GM21515 (cell line): ENCODE data around the gene IPMK.
"Not testable (repeated sequence)": the region's sequence is repeated elsewhere in the genome, so short reads cannot be mapped to it uniquely, and the experiment has no call there.

Experiments
- ATAC-seq: cut with Tn5 transposase; IDR thresholded peaks from one replicate; pipeline ENCODE4 v1.9.1; 2021; ENCODE audit not compliant: unreplicated experiment

Gene IPMK

DNA sequence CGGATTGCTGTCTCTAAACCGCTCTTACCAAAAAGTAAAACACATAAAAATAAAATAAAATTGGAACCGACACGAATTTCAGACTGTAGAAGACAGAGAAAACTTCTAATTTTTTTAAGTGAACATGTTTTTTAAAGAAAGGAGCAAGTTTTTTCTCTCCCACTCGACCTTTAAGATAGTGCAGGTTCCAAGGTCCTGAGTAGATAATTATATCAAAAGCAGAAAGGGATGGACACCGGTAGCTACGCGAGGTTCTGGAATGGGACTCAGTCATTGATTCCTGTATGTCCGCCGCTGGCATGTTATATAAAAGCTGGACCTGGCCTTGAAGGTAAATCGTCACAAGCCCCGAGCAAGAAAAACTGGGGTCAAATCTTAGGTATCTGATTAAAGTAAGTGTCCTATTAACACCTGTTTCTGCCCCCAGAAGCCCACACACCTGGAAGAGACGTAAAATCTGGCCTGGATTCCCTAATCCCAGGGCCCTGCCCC is 806 bp upstream of the IPMK start:
- ATAC-seq = peak; percentile 1

DNA sequence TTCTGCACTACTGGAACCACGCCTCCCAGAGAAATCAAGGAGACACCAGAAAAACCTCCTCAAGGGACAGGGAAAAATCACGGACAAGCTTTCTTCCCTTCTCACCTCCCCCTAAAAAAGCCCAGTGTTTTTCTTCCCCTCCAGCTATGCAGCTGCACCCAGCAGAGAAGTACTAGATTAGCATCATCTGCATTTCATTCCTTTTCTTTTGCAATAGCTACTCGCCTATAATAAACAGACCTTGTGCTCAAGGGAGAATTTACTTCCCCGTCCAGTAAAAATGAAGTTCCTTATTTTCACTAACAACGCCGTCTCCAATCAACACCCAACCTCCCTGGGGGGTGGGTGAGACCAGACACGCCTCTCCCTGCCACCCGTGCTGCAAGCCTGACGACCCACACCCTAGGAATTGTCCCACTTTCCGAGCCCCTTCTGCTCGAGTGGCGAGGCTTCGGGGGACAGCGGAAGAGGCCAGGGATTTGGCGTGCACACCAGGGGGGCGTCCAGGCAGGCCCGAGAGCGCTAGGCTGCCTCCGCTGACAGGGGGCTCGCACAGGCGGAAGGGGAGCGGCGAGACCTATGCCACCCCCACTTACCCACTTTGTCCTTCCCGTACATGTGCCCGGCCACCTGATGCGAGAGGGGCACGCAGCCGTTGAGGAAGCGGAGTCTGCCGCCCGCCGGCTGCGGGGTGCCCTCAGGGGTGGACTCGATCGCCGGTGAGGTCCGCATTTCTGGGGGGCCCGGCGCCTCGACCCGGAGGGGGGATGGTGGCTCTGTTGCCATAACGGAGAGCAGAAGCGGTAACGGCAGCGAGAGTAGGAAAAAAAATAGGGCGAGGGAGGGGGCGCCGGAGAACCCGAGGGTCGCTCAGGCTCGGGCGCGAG is 625 bp downstream of the IPMK start:
- ATAC-seq = peak; percentile 2

DNA sequence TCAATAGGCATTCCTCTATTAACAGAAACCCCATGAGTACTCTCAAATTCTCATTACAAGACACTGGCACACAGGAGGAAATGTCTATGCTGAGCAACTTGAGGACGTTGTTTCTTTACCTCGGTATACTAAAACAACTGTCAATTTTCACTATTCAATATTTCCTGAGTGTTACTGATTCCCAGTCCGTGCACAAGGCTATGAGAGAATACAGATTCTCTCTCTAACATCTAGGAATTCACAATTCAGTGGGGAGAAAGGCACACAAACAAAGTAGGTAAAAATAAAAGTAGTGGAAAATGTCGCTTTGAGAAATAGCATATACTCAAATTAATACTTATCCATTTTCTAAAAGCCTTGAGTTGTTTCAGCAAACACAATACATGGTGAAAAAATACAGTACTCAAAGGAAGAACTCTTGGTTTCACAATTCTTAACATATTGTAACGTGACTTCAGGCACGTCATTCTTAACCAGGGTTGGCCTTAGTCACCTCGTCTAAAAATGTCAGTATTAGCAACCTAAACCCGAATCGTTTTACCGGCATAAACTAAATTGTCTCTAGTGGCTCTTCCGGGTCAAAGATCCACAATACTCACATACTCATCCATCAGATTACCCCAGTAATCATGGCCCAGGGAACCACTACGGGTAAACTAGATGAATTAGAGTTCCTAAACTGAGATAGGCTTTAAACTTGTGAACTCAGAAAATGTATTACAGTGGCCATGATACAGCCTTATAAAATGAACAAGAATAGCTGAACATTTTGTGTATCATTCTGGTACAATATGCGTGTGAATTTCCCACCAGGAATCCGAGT is 1.5 kb downstream of the IPMK start:
- ATAC-seq = no peak

DNA sequence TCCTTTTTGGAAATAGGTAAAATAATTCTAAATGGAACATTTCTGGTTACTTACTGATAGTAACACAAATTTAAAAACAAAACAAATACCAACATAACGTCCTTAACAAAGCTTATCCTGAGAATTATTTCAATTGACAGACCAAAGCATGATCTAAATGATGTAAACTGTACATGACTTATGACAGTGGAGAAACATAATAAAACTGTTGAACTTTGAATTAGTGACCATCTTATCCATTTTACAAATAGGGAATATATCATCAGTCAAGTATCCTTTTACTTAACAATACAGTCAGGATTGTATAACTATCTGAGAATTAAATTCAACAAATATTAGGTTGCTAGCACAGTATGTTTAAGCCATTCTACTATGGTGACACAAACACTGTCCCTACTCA is 2.4 kb downstream of the IPMK start:
- no peak for ATAC-seq

DNA sequence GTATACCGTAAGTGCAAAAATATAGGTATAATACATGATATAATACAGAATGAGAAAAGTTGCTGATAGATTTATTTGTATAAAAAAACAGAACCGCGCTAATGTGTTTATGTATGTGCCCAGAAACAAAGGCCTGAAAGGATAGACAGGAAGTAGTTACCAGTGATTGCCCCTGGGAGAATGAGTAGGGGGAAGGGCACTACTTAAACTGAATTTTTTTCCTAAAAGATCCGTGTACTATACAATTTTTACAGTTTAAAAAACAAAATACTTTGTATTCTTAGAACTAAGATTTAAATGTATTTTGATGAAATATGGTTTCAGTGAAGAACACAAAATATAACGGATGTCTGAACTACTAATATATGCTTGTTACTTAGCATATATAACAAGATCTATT is 2.9 kb downstream of the IPMK start:
- ATAC-seq = no peak

DNA sequence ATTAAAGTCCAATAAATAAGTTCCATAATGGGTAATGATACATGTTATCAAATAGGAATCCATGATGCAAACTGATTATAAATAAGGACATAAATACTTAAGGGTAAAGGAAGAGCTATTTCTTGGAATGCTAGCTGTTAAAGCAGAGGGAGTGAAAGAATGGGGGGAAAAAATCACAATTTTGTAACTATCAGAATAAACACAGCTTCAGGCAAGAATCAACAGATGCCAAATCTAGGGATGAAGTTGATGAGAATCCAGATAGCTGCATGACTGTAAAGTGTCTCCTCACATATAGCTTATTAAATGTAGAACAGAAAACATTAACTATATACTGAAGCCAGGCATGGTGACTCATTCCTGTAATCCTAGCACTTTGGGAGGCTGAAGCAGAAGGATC is 4.9 kb downstream of the IPMK start:
- ATAC-seq = no peak

DNA sequence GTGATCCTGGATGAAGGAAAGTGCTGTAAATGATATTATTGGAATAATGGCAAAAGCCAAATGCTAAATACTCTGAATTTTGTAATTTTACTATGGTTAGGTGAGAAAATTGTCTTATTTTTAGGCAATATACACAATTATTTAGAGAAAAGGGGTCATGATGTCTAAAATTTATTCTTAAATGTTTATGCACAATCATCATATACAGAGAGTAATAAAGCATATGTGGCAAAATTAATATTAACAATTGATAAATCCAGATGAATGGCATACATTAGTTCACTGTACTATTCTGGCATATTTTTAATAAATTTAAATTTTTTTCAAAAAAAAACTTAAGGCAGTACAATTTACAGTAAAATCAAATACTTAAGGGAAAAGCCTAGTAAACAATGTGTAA is 7.4 kb downstream of the IPMK start:
- ATAC-seq = no peak

DNA sequence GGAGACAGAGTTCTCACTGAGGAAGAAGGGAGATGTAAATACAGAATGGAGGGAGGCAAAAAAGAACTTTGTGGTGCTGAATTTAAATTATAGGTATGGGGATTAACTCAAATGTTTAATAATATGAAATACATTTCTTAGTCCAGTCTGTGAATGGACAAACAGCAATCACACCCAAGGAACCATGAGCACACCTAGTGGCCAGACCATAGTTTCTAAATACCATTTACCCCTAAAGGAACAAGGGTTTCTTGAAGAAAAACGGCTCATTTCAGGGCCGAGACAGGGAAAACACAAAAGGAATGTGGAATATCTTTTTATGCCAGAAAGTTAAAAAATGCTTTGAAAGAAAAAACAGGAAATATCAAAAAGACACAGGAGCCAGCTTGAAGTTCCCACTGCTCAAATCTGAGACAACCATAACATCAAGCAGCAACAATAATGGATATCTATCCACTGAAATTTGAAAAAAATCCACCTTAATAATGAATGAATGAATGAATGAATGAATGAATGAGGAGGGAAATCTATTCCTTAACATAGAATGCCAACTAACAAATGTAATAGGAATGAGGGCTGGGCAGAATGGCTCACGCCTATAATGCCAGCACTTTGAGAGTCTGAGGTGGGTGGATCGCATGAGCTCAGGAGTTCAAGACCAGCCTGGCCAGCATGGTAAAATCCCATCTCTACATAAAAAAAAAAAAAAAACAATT is 8.6 kb downstream of the IPMK start:
- no peak for ATAC-seq

DNA sequence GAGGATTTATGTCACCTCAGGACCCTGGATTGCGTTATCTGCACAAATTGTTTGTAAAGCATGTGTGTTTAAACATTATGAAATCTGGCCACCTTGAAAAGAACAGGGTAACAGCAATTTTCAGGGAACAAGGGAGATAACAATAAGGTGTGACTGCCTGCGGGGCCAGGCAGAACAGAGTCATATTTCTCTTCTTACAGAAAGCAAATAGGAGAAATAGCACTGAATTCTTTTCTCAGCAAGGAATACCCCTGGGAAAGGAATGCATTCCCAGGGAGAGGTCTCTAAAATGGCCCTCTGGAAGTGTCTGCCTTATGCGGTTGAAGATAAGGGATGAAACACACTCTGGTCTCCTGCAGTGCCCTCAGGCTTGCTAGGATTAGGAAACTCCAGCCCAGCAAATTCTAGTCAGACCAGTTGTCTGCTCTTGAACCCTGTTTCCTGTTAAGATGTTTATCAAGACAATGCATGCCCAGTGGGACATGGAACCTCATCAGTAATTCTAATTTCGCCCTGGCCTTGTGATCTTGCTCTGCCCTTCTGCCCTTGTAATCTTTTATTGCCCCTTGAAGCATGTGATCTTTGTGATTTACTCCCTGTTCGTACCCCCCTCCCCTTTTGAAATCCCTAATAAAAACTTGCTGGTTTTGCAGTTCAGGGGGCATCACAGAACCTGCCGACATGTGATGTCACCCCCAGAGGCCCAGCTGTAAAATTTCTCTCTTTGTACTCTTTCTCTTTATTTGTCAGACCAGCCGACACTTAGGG is 11.5 kb downstream of the IPMK start:
- ATAC-seq = not testable (repeated sequence)

DNA sequence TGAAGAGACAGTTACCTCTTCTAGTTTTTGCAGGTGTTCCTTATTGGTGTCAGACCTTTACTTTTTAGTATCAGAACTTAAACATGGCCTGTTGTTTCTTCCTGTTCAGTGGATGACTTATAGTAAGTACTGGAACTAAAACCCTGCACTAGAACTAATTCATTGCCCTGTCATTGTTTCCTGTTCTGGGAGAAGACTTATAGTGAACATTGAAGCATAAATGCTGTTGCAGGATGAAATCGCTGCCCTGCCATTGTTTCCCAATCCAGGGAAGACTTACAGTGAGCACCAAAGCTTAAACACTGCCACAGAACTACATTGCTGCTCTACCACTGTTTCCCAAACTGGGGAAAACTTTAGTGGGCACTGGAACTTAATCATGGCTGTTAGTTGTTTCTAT is 13.1 kb downstream of the IPMK start:
- no peak for ATAC-seq

DNA sequence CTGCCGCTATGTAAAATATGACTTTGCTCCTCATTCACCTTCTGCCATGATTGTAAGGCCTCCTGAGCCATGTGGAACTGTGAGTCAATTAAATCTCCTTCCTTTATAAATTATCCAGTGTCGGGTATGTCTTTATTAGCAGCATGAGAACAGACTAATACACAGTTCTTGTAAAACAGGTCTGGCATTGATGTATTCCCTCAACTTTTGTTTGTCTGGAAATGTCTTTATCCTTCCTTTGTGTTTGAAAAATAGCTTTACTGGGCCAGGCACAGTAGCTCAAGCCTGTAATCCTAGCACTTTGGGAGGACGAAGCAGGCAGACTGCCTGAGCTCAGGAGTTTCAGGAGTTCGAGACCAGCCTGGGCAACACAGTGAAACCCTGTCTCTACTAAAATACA is 14.5 kb downstream of the IPMK start:
- ATAC-seq = no peak

DNA sequence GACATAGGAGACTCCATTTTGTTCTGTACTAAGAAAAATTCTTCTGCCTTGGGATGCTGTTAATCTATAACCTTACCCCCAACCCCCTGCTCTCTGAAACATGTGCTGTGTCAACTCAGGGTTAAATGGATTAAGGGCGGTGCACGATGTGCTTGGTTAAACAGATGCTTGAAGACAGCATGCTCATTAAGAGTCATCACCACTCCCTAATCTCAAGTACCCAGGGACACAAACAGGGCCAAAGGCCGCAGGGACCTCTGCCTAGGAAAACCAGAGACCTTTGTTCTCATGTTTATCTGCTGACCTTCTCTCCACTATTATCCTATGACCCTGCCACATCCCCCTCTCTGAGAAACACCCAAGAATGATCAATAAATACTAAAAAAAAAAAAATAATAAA is 23.0 kb downstream of the IPMK start:
- ATAC-seq = not testable (repeated sequence)

DNA sequence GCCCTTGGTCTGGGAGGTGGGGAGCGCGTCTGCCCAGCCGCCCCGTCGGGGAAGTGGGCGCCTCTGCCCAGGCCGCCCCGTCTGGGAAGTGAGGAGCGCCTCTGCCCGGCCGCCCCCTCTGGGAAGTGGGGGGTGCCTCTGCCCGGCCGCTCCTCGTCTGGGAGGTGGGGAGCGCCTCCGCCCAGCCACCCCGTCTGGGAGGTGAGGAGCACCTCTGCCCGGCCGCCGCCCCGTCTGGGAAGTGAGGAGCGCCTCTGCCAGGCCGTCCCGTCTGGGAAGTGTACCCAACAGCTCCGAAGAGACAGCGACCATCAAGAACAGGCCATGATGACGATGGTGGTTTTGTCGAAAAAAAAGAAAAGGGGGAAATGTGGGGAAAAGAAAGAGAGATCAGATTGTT is 23.5 kb downstream of the IPMK start:
- ATAC-seq = not testable (repeated sequence)

DNA sequence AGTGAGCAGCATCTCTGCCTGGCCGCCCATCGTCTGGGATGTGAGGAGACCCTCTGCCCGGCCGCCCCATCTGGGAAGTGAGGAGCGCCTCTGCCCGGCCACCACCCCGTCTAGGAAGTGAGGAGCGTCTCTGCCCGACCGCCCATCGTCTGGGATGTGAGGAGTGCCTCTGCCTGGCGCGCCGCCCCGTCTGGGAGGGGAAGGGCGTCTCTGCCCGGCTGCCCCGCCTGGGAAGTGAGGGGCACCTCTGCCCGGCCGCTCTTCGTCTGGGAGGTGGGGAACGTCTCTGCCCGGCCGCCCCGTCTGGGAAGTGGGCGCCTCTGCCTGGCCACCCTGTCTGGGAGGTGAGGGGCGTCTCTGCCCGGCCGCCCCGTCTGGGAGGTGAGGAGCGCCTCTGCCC is 23.9 kb downstream of the IPMK start:
- not testable (repeated sequence) for ATAC-seq

DNA sequence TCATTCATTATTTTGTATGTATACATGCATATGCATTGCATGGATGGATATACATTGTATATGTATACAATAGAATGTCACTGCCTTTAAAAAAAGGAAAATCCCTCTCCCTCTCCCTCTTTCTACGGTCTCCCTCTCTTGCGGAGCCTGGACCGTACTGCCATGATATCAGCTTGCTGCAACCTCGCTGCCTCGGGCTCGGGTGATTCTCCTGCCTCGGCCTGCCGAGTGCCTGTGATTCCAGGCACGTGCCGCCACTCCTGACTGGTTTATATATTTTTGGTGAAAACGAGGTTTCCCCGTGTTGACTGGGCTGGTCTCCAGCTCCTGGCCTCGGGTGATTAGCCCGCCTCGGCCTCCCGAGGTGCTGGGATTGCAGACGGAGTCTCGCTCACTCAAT is 24.4 kb downstream of the IPMK start:
- no peak for ATAC-seq

DNA sequence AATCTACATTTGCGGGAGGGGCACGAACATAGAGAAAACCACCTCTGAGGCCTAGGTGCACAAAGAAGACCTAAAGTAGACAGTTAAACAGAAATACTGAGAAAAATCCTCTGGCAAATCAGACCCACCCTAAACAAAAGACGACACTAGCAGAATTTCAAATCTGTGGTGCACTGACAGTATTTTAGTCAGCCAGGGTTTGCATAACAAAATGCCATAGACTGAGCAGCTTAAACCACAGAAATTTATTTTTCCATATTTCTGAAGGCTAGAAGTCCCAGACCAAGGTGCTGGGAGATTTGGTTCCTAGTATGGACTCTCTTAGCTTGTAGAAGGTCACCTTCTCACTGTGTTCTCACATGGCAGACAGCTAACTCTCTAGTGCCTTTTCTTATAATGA is 26.3 kb downstream of the IPMK start:
- no peak for ATAC-seq

DNA sequence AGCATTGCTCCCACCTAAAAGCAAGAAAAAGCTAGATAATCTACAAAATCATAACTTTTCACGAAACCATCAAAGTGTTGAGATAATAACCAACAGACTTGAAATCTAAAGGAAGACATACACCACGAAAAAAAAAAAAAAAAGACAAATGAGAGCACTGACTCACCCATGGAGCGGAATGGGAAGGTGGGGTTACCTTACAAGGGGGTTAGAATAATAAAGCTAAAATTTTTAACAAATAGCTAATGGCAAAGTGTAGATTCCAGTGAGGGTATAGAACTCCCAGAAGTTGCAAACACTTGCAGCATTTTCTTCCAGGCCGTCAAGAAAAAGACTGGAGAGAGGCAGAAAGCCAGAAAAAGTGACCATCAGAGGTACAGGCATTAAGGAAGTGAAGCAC is 27.2 kb downstream of the IPMK start:
- no peak for ATAC-seq

DNA sequence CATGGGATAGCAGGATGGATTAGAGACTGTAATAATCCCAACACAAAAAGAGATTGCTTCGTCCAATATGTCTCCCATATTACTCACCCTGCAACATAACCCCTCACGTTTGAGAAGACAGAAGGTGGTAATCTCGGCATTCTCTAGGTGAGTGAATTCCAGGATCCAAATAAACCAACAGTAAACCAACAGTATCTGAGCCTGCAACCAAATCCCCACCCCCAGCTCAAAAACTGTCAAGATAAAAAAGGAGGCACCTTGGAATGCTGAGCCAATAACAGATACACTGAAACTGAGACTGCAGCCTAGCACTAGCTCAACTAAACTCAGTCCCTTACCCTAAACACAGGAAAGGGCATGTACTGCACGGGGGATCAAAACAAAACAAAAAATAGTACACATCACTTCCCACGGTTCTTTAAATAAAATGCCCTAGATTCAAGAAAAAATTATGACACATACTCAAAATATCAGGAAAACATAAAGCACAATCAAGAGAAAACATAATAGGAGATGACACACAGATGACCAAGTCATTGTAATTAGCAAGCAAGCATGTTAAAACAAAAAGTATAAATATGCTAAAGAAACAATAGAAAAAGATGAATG is 28.0 kb downstream of the IPMK start:
- no peak for ATAC-seq

DNA sequence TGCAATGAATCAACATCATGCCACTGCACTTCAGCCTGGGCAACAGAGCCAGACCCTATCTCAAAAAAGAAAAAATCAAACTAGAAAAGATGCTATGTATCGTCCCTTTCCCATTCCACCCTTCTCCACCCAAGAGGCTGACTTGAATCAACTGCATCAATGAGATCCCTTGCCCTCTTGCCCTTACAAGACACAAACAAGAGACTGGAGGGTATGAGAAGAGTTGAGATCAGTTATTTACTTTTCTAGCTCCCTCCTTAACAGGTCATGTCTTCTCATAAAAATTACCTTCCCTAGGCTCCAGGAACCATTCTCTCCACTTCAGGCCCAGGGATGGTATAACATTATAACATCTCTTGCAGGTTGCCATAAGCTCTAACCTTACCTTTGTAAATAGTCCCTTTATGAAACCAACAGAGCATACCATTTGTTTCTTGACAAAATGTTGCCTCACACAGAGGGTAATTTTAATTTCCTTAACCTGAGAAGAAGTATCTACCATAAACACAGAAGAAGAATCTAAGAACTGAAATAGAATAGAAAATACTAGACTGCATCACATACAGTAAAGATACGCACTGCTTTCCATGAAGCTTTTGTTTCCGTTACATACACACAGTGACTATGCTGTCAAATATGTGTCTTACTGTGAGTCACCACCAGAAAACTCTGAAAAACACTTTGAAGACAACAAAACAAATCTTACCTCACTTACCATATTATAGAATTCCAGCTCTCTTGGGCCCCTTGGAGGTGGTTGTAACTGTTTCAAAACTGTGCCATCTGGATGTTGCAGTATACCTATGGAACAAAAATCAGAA is 30.5 kb downstream of the IPMK start:
- no peak for ATAC-seq
